K562 (cell line): ENCODE measurements around the gene PSD2. TPM values are rescaled to one million over a fixed set of nuclear protein-coding genes. Genes with fewer than 3 reads are reported as not detected.
A peak's percentile ranks its signal among the peaks of the same experiment; 100 is the strongest.

Source experiments
- ILK ChIP-seq: fragments of 450-650 bp; IDR thresholded peaks from 2 replicates; pipeline ENCODE4 v1.6.1; 2016; ENCODE audit warnings: missing genetic modification characterization, low read depth, mild to moderate bottlenecking, missing compliant biosample characterization, moderate library complexity, borderline replicate concordance
- MTF1 ChIP-seq: fragments of 250-450 bp; sonication (Bioruptor Pico); IDR thresholded peaks from 2 replicates; pipeline ENCODE4 v1.9.0; 2021; ENCODE audit warnings: moderate library complexity, mild to moderate bottlenecking, inconsistent platforms, borderline replicate concordance
- REST ChIP-seq, 2 experiments: fragments of 450-650 bp; formaldehyde crosslinking in 1 of 2; IDR thresholded peaks; 2 replicates each; pipeline versions ENCODE4 v1.4.0 to v1.6.1; 2014 to 2020; ENCODE audit warnings: mild to moderate bottlenecking in 2 of 2, borderline replicate concordance in 1 of 2, low read depth in 1 of 2
- TOE1 ChIP-seq, 2 experiments: fragments of 450-650 bp in 1 of 2; sonication (generic) in 1 of 2; formaldehyde crosslinking in 1 of 2; IDR thresholded peaks; 2 replicates each; pipeline versions ENCODE4 v1.7.1 to v1.8.0; 2016 to 2022; ENCODE audit warnings: borderline replicate concordance in 2 of 2, mild to moderate bottlenecking in 2 of 2, antibody characterized with exemption in 1 of 2, inconsistent platforms in 1 of 2, low read depth in 1 of 2, missing genetic modification reagents in 1 of 2, moderate library complexity in 1 of 2
- USF1 ChIP-seq: sonication (generic); formaldehyde crosslinking; IDR thresholded peaks from 2 replicates; pipeline ENCODE4 v1.9.0; 2022; ENCODE audit warnings: mild to moderate bottlenecking, missing genetic modification reagents
- ZNF699 ChIP-seq: fragments of 250-450 bp; sonication (Bioruptor Pico); IDR thresholded peaks from 2 replicates; pipeline ENCODE4 v1.8.0; 2021; ENCODE audit warnings: mild to moderate bottlenecking, moderate library complexity; ENCODE audit not compliant: insufficient replicate concordance
- polyA plus RNA-seq, 8 experiments: library from polyadenylated mRNA; depleted of rRNA in 4 of 8; stranded (reverse) in 5 of 8; unstranded in 3 of 8; fragments of >200 nt; fragmentation: Nextera tagmentation in 2 of 8; fragmentation: Illumina TruSeq in 1 of 8; extraction: Ambion mirVana in 2 of 8; extraction: Trizol in 1 of 8; gene quantifications; 2 replicates each; pipeline versions ENCODE4 v1.2.1 to v1.2.3, GENCODE V29; 2011 to 2014; ENCODE audit warnings: inconsistent platforms in 1 of 8, missing spikeins in 1 of 8
- total RNA-seq, 7 experiments: library from RNA; depleted of rRNA in 6 of 7; stranded (reverse); fragments of >200 nt in 6 of 7; fragmentation: Illumina TruSeq in 2 of 7; extraction: Trizol in 2 of 7; gene quantifications; 2 replicates each; pipeline versions ENCODE4 v1.2.1 to v1.2.3, GENCODE V29; 2011 to 2021; ENCODE audit warnings: low replicate concordance in 1 of 7

The PSD2 gene
- total and polyA plus RNA-seq, 9 of the 15 experiments (the other 6 are each of a cell fraction or from before 2014, with no cell fraction given), result 0.01 to 0.09 (median 0.04) TPM; not detected in 4

GRCh38 chr5:139878093-139878492 lies 82.5 kb downstream of the PSD2 start (continued):
- TF ChIP-seq REST (IDR thresholded peaks at IDR 0.05; ENCODE audit: borderline replicate concordance) (peak; percentile 21; the same call in 1 of the 2 replicates), REST (CRISPR knock-in tag; IDR thresholded peaks at IDR 0.05; ENCODE audit: low read depth) (0 out of 2 replicates have a peak, but pooled peaks have one; percentile 34), ZNF699 (no peak), ILK (tag) (no peak), TOE1 (IDR thresholded peaks at IDR 0.05; ENCODE audit: borderline replicate concordance) (peak; percentile 95), TOE1 (CRISPR knock-in tag; IDR thresholded peaks at IDR 0.05; ENCODE audit: borderline replicate concordance, low read depth) (no peak), MTF1 (0 out of 2 replicates have a peak, but pooled peaks have one; percentile 3), USF1 (peak; percentile 87)
- TF ChIP-seq, all 486 proteins: peak for 11
